NCI-H2171 (cell line): ENCODE results near the gene ZSCAN23.
"Not testable (repeated sequence)": the region's sequence is repeated elsewhere in the genome, so short reads cannot be mapped to it uniquely, and the experiment has no call there.

Source experiments
- DNase-seq: peaks from one replicate; lab custom pipeline; 2025; lab: John Stamatoyannopoulos, UW

ZSCAN23 gene

GRCh38 chr6:28436404-28436803, 6.9 kb downstream of the ZSCAN23 start:
- no peak for DNase-seq

- DNase-seq: no peak
These were observed 10.2 kb downstream of the ZSCAN23 start for GRCh38 chr6:28433119-28433518.

GRCh38 chr6:28429781-28430180, 13.5 kb downstream of the ZSCAN23 start:
- DNase-seq: no peak

GRCh38 chr6:28425944-28426541, 17.2 kb downstream of the ZSCAN23 start:
- DNase-seq: no peak

- DNase-seq: no peak
These were observed 19.1 kb downstream of the ZSCAN23 start for GRCh38 chr6:28424163-28424562.

- no peak for DNase-seq
These were observed 19.7 kb downstream of the ZSCAN23 start for GRCh38 chr6:28423546-28423945.

- no peak for DNase-seq
These were observed 29.6 kb downstream of the ZSCAN23 start for GRCh38 chr6:28413681-28414080.

- DNase-seq: no peak
These were observed 32.5 kb downstream of the ZSCAN23 start for GRCh38 chr6:28410767-28411166.

GRCh38 chr6:28408076-28408802, 35.1 kb downstream of the ZSCAN23 start:
- no peak for DNase-seq

GRCh38 chr6:28407401-28407800, 35.9 kb downstream of the ZSCAN23 start:
- no peak for DNase-seq

DNA sequence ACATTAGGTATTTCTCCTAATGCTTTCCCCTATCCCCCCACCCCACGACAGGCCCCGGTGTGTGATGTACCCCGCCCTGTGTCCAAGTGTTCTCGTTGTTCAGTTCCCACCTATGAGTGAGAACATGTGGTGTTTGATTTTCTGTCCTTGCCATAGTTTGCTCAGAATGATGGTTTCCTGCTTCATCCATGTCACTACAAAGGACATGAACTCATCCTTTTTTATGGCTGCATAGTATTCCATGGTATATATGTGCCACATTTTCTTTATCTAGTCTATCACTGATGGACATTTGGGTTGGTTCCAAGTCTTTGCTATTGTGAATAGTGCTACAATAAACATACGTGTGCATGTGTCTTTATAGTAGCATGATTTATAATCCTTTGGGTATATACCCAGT, 39.4 kb downstream of the ZSCAN23 start:
- DNase-seq: not testable (repeated sequence)

GRCh38 chr6:28402197-28402596, 41.1 kb downstream of the ZSCAN23 start:
- DNase-seq: no peak

DNA sequence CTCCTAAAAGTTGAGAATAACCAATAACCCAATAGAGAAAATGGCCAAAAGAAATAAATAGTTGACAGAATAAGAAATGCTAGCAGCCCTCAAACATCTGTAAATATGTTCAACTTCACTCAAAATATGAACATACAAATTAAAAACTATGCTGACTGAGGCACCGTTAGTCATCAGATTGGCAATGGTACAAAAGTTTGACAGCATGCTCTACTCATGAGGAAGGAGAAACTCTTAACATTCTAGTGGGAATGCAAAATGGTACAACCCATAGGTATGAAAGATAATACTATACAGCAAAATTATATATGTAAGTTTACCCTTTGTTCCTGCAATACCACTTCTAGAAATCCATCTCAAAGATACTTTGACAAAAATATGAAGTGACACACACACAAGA, 42.1 kb downstream of the ZSCAN23 start:
- DNase-seq: no peak

GRCh38 chr6:28400122-28400451, 43.2 kb downstream of the ZSCAN23 start:
- DNase-seq: no peak

- DNase-seq: peak; percentile 91
These were observed 43.8 kb downstream of the ZSCAN23 start, which contains the start of gene ZSCAN12 for GRCh38 chr6:28399350-28400121. ZSCAN12 (minus strand) TSS chr6:28399747; CDS start chr6:28398405, 1,342 bp downstream.

DNA sequence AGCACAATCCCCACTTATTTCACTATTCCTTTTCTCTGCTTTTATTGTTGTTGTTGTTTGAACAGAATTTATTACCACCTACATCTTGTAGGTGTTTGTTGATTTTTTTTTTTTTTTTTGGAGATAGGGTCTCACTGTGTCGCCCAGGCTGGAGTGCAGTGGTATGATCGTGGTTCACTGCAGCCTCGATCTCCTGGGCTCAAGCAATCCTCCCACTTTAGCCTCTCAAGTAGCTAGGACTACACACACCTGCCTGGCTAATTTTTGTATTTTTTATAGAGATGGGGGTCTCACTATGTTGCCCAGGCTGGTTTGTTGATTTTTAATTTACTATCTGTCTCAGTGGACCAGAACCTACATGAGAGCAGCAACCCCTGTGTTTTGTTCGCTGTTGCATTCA, 47.4 kb downstream of the ZSCAN23 start:
- DNase-seq: no peak

GRCh38 chr6:28393912-28394662, 49.2 kb downstream of the ZSCAN23 start:
- DNase-seq: no peak

DNA sequence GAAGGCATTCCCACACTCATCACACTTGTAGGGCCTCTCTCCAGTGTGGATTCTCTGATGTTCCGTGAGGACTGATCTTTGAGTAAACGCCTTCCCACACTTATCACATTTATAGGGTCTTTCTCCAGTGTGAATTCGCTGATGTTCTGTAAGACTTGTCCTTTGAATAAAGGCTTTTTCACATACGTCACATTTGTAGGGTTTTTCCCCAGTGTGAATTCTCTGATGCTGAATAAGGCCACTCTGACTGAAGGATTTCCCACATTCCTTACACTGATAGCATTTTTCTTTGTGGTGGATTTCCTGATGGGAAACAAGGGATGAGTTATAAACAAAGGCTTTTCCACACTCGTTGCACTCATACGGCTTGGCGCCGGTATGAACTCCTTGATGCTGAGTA, 52.6 kb downstream of the ZSCAN23 start:
- no peak for DNase-seq

DNA sequence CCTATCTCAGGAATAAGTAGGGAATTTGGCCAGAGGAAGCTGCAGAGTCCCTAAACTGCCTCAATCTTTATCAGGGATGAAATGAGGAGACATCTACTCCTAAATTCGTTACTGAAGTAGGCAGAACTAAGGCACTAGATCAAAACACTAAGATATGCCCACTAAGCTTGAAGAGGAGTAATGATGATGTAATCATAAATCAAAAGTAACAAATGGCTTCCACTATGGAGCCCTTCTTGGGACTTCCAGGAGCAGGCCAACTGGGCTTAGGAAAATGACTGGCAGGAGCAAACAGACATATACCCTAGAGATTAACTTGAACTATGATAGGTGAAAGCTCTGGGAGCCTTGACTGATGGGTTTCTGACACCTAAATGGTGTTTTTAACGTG, 59.2 kb downstream of the ZSCAN23 start:
- DNase-seq: no peak

DNA sequence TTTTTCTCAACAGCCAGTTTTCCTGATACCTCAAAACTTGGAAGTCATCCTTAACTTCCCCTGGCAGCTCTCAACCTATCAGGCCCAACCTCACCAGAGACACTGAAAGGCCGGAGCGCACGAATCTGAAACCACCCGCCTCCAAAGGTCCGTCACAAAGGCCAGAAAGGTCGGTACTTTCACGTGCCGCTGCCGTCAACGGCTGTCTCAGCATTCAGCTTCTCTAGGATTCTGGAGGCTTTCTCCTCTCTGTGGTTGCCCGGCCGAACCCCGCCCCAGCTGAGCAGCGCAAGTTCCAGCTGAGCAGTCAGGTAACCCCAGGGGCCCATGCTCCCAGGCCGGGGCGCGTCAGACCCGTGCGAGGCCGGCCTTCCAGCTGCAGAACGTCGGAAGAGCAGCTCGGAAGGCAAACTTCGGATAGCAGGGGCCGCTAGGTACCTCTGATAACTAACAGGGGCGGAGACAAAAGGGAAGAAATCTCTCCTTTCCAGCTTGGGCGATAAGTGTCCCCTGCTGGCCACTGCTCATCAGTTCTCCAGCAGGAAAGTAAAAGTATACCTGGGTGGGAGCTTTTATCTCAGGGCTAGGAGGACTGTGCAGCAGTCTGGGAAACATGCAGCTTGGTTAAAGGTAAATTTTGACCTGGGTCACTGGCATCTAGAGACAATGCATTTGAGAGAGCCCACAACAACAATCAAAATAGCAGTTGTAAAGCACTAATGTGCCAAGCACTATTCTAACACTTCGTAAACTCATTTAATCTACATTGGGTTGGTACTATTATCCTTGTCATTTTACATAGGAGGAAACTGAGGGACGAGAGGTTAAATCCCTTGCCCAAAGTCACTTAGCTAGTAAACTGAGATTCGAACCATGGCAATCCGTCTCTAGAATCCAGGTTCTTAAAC, 59.8 kb downstream of the ZSCAN23 start:
- DNase-seq: no peak
